NCI-H748 (cell line): ENCODE data around the gene GFER.

ENCODE experiments used
- DNase-seq: peaks from one replicate; lab custom pipeline; 2025; ENCODE audit not compliant: unreplicated experiment; lab: John Stamatoyannopoulos, UW

The GFER gene

DNA sequence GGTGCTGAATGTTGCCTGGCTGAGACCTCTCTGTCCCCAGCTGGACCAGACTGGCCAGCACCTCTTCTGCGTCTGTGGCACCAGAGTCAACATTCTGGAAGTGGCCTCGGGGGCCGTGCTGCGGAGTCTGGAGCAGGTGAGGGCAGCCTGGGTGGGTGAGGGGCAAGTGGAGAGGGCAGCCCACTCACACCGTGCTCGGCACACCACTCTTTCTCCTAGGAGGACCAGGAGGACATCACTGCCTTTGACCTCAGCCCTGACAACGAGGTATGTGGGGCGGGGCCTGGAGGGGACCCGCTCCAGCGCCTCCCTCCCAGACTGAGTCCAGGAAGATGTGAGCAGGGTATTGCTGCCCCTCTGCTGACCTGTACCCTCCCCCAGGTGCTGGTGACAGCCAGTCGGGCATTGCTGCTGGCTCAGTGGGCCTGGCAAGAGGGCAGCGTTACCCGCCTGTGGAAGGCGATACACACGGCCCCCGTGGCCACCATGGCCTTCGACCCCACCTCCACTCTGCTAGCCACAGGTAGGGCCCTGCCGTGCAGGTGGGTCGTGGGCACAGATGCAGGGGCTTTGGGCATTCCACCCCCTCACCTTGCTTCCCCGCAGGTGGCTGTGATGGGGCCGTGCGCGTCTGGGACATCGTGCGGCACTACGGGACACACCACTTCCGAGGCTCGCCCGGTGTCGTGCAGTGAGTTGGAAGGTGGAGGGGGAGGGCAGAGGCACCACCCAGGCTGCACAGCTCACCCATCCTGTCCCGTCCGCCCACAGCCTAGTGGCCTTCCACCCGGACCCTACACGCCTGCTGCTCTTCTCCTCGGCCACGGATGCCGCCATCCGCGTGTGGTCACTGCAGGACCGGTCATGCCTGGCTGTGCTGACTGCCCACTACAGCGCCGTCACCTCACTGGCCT lies 9.6 kb upstream of the GFER start:
- no peak for DNase-seq

DNA sequence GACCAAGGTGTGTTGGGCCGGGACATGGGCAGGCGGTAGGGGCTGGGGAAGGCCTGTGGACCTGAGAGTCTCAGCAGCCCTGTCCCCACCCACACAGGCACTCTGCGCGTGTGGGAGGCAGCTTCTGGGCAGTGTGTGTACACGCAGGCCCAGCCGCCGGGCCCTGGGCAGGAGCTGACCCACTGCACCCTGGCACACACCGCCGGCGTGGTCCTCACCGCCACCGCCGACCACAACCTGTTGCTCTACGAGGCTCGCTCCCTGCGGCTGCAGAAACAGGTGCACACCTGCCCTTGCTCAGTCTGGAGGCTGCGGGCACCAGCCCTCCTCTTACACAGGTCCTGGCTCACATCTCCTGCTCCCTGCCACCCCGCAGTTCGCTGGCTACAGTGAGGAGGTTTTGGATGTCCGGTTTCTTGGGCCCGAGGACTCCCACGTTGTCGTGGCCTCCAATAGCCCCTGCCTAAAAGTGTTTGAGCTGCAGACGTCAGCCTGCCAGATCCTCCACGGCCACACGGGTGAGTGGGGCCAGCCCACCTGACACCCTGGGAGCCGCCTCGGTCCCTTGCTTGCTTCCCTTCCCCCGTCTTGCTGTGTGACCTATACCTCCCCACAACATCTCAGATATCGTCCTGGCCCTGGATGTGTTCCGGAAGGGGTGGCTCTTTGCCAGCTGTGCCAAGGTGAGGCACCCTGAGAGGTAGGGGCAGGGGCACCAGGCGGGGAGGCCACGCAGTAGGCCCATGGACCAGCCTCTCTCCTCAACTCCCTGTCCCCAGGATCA lies 8.4 kb upstream of the GFER start:
- DNase-seq = no peak

DNA sequence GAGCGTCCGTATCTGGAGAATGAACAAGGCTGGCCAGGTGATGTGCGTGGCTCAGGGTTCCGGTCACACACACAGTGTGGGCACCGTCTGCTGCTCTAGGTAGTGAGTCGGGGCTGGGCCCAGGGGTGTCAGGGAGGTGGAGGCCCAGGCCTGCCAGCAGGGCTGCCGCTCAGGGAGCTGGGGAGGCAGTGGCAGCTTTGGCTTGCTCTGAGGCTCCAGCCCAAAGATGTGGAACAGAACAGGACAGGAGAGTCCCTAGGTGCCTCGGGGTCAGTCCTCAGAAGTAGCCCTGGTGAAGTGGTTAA lies 7.8 kb upstream of the GFER start:
- no peak for DNase-seq

DNA sequence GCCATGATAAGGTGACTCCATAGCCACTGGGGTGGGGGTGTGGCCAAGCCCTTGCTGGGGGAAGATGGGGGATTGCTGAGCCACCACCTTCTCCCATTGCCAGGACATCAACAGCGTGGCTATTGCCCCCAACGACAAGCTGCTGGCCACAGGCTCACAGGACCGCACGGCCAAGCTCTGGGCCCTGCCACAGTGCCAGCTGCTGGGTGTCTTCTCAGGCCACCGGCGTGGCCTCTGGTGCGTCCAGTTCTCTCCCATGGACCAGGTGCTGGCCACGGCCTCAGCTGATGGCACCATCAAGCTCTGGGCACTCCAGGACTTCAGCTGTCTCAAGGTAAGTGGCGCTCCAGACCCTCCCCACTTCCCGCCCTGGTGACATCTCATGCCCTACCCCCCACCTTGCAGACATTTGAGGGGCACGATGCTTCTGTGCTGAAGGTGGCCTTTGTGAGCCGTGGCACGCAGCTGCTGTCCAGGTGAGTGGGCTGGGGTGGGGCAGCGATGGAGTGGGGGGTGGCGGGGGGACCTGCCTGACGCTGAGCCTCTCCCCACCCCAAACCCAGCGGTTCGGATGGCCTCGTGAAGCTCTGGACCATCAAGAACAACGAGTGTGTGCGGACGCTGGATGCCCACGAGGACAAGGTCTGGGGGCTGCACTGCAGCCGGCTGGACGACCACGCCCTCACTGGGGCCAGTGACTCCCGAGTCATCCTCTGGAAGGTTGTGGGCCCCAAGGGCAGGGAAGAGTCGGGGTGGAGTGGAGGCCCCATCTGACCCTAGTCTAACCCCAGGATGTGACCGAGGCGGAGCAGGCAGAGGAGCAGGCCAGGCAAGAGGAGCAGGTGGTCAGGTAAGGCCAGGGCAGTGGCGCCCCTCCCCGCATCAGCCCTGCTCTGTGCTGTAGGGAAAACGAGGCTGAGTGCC lies 6.8 kb upstream of the GFER start:
- no peak for DNase-seq

DNA sequence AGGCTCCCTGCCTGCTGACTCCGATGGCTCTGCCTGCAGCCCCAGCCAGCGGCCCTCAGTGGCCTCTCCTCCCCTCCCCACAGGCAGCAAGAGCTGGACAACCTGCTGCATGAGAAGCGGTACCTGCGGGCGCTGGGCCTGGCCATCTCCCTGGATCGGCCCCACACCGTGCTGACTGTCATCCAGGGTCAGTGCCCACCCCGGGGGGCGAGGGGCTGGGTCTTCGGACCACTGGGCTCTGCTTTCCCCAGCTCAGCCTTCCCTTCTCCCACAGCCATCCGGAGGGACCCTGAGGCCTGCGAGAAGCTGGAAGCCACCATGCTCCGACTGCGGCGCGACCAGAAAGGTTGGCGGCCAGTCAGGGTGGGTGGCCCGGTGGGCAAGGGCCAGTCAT lies 6.1 kb upstream of the GFER start:
- no peak for DNase-seq

DNA sequence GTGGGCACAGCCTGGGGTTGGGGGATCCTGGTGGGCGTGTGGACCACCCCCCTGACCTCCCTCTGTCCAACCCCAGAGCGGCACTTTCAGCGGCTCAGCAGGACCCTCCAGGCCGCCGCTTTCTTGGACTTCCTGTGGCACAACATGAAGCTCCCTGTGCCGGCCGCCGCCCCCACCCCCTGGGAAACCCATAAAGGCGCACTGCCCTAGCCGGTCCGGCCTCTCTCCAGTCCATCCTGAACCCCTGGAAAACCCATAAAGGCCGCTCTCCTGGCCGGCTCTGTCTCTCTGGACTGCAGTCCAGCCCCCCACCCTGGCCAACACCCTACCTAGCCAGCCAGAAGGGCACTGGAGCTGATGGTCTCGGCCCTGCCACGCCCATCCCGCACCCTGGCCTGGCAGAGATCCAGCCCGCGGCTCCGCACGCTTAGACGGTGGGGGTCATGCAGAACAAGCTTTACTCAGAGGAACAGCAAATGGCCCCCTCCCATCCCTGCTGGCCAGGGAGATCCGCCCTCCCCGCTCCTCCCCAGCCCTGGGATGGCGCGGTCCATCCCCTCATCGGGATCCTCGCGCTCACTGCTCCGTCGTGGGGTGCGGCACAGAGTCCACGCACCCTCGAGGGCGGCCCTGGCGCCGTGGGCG lies 5.4 kb upstream of the GFER start:
- DNase-seq = no peak

DNA sequence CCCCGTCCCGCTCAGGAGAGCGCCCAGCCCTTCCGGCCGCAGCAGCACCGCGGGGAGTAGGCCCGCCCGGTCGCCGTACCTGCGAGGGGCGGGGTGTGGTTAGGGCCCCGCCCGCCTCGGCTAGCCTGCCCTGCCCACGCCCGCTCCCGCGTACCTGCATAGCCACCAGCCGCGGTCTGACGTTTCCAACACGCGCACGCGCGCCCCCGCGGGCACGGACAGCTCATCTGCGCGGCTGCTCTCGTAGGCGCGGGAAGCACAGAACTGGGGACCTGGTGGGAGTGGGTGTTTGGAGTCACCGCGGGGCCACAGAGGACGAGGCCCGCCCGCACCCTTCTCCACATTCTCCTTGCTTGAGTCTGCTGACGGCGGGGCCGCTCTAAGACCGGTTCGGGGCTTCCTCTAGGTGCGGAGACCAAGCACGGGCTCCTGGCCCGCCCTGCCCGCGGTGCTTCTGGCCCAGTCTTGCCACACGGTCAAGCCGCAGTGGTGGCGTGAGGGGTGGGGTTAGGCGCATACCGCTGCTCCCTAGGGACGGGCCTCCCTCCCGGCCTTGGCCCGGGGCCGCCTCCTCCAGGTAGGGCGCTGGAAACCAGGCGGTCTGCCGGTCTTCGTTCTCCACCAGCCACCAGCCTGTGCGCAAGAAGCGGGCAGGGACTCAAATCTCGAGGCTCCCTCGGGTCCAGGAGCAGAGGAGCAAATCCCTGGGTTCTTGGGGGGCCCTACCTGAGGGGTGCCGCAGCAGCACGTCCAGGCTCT lies 4.5 kb upstream of the GFER start:
- peak; percentile 87 for DNase-seq

DNA sequence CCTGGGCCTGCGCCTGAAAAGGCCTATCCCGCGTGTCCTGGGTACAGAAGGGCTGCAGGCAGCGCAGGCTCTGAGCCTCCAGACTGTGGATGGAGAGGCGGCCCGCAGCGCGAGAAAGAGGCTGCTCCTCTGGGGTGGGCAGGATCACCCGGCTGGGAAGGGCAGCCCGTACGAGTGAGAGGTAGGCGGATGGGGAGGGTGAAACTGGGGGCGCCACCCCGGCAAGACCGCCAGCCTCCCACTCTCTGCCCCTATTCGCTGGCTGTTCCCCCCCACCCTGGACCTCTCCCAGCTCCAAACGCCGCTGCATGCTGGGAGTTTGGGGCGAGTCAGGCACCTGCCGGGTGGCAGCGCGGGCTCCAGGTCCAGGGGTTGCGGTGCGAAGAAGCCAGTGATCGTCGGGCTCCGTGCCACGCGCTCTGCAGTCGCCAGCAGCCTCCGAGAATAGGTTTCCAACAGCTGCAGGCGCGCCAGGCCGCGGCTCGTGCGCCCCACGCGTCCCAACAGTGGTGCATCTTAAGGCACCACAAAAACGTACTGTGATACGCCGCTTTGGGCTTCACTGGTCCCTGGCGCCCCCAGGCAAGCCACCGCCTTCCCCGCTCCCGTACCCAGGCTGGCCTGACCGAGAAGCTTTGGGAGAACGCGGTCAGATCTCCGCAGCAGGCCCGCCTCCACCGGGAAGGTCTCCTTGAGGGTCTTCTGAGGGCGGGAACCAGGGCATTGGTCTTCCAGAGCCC lies 3.8 kb upstream of the GFER start:
- peak; percentile 47 for DNase-seq

DNA sequence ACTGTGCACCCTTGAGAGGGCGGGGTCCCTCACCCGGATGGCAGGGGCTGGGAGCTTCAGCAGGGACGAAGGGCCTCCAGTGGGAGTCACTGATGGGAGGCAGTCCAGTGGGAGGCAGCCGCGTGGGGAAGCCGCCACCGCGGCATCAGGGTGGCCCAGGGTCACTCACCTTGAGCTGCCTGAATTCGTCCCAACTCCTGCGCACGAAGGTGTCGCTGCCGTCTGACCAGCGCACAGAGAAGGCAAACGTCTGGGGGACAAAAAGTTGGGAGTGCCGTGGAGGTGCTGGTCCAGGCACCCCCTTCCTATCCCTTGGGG lies 3.3 kb upstream of the GFER start:
- DNase-seq = no peak

DNA sequence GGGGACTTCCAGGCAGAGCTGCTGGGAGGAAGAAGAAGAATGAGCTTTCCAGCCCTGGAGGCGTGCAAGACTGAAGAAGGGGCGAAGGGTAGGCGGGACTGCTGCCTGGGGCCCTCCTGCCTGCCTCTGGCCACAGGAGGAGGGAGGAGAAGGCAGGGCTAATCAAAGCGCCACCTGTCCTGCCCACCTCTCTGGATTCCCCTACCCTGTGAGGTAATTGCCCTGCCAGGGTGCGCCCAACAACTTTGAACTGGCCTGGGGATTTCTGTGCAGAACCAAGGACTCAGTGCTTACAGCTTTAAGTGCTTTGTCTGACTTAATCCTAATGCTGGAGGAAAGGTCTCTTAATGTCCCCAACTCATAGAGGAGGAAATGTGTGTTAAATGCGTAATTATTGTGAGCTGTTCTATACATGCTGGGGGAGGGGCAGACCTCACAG lies 2.6 kb upstream of the GFER start, which contains the start of gene NOXO1:
Gene NOXO1 (minus strand): TSS at position 72 of the 439 bp plus-strand sequence. CDS start 290 bp downstream, outside the sequence.
- no peak for DNase-seq

DNA sequence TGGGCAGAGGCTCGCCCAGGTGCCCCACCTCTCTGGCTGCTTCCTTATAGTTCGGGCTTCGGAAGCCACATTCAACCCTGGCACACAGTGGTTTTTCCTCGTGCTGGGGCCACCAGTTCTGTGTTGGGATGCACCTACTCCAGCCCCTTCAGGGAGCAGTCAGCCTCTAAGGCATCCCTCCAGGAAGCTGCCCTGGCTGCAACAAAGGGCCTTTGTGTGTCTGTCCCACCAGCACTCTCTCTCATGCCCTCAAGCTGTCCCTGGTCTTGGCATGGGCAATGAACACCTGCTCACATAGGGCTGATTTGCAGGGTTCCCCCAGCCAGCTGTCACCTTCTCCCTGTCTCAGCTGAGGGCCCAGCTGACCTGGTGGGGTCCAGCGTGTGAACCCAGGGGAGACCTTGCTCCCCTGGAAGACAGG lies 2.0 kb upstream of the GFER start:
- no peak for DNase-seq

DNA sequence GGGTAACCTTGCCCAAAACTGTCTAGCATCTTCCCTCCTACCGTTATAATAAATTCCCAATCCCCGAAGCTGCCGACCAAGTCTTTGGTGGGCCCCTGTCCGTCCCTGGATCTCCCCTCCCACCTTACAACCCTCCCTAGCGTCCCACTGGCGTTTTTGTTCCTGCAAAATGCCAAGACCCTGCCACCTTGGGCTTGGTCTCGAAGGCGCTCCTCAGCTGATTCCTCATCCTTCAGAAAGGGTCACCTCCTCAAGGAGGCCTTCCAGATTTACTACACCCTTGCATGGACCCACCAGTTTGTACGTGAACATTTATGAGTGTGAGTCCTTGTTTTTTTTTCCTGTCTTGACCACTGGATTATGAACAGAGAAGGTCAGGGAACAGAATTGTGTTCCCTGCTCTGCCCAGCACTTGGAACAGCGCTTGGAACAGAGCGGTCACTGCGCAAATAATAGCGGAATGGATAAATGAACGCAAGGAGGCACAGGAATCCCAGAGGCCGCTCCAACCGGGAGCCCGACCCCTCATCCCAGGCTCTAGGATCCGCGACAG lies 926 bp upstream of the GFER start:
- DNase-seq = no peak

DNA sequence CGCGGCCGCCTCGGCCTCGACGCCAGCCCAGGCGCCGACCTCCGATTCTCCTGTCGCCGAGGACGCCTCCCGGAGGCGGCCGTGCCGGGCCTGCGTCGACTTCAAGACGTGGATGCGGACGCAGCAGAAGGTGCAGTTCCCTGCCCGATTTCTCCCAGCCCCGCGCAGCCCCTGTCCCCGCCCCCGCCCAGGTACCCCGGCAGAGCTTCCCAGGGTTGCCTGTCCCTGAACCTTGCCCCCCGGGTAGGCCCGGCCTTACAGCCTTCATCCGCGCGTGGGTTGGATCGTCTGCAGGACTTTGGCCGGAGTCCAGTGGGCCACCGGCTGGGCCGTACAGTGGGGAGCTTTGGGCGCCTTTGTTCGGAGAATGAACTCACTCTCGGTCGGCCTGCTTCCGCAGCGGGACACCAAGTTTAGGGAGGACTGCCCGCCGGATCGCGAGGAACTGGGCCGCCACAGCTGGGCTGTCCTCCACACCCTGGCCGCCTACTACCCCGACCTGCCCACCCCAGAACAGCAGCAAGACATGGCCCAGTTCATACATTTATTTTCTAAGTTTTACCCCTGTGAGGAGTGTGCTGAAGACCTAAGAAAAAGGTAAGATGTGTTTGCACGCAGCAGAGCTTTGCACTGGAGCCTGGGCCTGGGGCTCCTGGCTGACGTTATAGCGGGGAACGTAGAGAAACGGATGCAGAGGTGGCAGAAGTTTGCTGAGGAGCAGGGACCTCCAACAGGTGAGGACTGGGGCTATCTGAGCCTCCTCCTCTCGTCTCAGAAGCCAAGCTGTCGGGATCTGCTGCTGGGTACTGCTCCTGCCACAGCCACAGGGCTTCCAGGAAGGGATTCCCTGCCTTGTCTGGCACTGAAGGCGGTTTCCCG lies 593 bp downstream of the GFER start:
- peak; percentile 56 for DNase-seq

DNA sequence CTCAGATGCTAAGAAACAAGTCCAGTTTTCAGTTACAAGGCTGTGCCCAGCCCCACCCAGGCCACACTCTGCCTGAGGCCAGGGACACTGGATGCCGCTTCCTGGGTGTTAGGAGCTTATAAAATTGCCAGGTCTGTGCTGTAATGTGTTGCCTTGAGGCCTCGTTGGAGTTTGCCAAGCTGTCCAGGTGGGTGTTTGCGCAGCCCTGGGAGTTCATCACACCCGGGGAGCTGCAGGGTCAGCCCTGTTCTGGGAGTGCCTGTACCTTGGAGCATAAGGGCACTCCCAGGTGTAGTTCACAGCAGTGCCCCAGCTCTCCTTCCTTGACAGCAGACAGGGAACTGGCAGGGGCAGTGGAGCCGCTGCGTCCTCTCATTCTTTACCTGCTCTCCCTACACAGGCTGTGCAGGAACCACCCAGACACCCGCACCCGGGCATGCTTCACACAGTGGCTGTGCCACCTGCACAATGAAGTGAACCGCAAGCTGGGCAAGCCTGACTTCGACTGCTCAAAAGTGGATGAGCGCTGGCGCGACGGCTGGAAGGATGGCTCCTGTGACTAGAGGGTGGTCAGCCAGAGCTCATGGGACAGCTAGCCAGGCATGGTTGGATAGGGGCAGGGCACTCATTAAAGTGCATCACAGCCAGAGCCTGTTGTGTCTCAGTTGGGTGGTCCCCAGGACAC lies 1.6 kb downstream of the GFER start:
- DNase-seq = no peak

DNA sequence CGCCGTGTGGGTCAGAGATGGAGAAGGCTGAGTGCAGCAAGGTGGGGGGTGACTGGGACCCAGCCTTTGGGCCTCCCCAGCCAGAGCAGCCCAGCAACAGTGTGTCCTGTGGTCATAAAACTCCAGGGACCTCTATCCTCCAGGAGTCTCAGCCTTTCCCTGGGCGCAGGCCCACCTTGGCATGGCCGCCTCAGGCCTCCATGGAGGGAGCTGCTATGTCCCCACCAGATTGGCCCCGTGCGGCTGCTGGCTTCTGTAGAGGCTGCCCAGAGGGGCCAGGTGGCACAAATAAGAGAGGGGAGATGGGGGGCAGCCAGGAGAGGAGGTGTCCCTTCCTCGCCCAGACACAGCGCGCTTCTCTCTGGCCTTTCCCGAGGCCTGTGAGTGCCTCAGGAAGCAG lies 3.2 kb downstream of the GFER start:
- no peak for DNase-seq

DNA sequence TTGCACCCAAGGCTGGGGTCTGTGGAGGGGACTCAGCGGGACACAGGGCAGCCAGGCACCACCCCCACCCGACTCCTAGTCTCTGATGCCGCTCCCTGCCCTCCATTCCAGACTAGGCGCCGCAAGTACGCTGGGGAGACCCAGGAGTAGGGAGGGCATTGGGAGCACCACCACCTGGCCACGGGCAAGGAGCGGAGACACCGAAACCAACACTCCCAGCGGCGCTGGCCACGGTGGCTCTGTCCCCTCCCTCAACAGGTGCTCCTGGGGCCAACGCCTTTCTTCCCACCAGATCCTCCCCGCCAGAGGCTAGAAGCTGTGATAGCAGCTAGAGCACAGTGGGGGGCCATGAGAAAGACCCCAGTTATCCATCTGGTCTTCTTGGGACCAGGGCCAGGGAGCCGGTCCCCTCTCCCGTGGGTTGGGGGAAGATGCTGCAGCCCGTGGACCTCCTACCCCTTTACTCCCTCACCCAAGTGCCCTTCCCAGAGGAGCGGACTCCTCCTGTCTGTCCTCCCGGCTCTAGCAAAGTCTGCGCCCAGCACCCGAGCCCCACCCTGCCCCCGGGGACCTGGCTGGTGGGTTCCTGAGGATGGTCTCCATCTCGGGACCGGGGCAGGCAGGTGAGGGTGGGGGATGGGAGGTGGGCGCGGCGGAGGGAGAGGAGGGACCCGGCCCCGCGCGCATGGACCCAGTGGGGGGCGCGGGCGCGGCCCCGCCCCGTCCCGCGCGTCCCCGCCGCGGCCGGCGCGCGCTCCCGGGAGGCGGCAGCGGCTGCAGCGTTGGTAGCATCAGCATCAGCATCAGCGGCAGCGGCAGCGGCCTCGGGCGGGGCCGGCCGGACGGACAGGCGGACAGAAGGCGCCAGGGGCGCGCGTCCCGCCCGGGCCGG lies 5.5 kb downstream of the GFER start, which contains the start of gene SYNGR3:
Gene SYNGR3 (plus strand): TSS at position 762 of the 892 bp plus-strand sequence. CDS start 133 bp downstream, outside the sequence.
- peak; percentile 65 for DNase-seq

DNA sequence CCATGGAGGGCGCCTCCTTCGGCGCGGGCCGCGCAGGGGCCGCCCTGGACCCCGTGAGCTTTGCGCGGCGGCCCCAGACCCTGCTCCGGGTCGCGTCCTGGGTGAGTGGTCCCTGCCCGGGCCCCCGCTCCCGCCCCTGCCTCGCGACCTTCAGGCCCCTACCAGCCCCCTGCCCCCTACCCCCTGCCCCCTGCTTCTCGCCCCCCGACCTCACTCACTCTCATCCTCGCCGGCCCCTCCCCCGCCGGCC lies 6.0 kb downstream of the GFER start:
- DNase-seq = no peak
